Gastroesophageal sphincter (tissue), 4 donors: Measurements from ENCODE around the gene TJAP1. TPM values are rescaled to one million over a fixed set of nuclear protein-coding genes. Genes with fewer than 3 reads are reported as not detected.

Experiments
- ATAC-seq: fragments of 150-250 bp; one replicate; pipeline ENCODE4 v1.9.1; 2016; ENCODE audit warnings: mild to moderate bottlenecking, moderate library complexity
- H3K27ac ChIP-seq, 4 donors: fragments of 200-600 bp; sonication (generic) in 3 of 4; 1 replicate in 3 of 4; 2 replicates in 1 of 4; pipeline ENCODE4 v1.5.1; 2016 to 2019
- H3K27me3 ChIP-seq: fragments of 200-600 bp; sonication (generic); one replicate; pipeline ENCODE4 v1.5.1; 2019
- H3K36me3 ChIP-seq, 2 donors: fragments of 200-600 bp; sonication (generic); one replicate each; pipeline ENCODE4 v1.5.1; 2019; ENCODE audit warnings: control low read depth in 1 of 2
- H3K4me1 ChIP-seq, 3 donors: fragments of 200-600 bp; sonication (generic); 1 replicate in 2 of 3; 2 replicates in 1 of 3; pipeline ENCODE4 v1.5.1; 2016 to 2019; ENCODE audit warnings: control low read depth in 2 of 3
- H3K4me3 ChIP-seq, 2 donors: fragments of 200-600 bp; sonication (generic); one replicate each; pipeline ENCODE4 v1.5.1; 2019; ENCODE audit warnings: mild to moderate bottlenecking in 1 of 2, moderate library complexity in 1 of 2
- H3K9me3 ChIP-seq, 3 donors: fragments of 200-600 bp; sonication (generic); one replicate each; pipeline ENCODE4 v1.5.1; 2017 to 2019; ENCODE audit warnings: control low read depth in 2 of 3
- CTCF ChIP-seq, 4 experiments: fragments of 200-600 bp in 2 of 4; fragments of 450-650 bp in 2 of 4; sonication (generic) in 1 of 4; IDR thresholded peaks; one replicate each; pipeline ENCODE4 v1.5.1; 2017 to 2019; ENCODE audit warnings: antibody characterized with exemption in 4 of 4, mild to moderate bottlenecking in 2 of 4, moderate library complexity in 2 of 4
- EP300 ChIP-seq: sonication (generic); formaldehyde crosslinking; IDR thresholded peaks from one replicate; pipeline ENCODE4 v1.6.1; 2017; ENCODE audit warnings: antibody characterized with exemption, mild to moderate bottlenecking
- POLR2A ChIP-seq, 2 donors: fragments of 450-650 bp; IDR thresholded peaks; one replicate each; pipeline ENCODE4 v1.6.1; 2017; ENCODE audit warnings: antibody characterized with exemption in 2 of 2, mild to moderate bottlenecking in 2 of 2, moderate library complexity in 1 of 2
- POLR2AphosphoS5 ChIP-seq: sonication (generic); formaldehyde crosslinking; IDR thresholded peaks from one replicate; pipeline ENCODE4 v1.6.1; 2017; ENCODE audit warnings: antibody characterized with exemption
- whole genome bisulfite sequencing, 2 donors: methylation state at CpG; one replicate each; pipeline ENCODE4 v1.1.5; 2018; ENCODE audit warnings: low coverage in 1 of 2; 5-methylcytosine and 5-hydroxymethylcytosine counted together
- total RNA-seq, 4 donors: library from RNA; depleted of rRNA; stranded (reverse); fragments of >200 nt; gene quantifications; one replicate each; pipeline ENCODE4 v1.1.0, GENCODE V29; 2016

TJAP1 gene
- total RNA-seq, 4 donors from 2014 or later: 20.1 to 36.0 (median 27.8) TPM

- no peak for ATAC-seq
- 56% methylated on average over 3 of the region's 8 CpGs; no CpG with 5 or more reads in 1 of the 2 donors for WGBS, 2 donors
- H3K27ac ChIP-seq: no peak overlapping the region
- no peak overlapping the region for H3K4me3 ChIP-seq
- H3K4me1 ChIP-seq: peaks cover 0 to 46% (median 16%) of the 10 kb centered on the region in 3 donors
- no peak for TF ChIP-seq POLR2AphosphoS5
- no peak for TF ChIP-seq POLR2A (IDR thresholded peaks at IDR 0.05)
- no peak for TF ChIP-seq CTCF (IDR thresholded peaks at IDR 0.05)
- no peak for TF ChIP-seq EP300
- H3K27me3 ChIP-seq: peaks cover 7% of the 10 kb centered on the region
- peaks cover 0 to 55% of the 10 kb centered on the region in 2 donors for H3K36me3 ChIP-seq
- H3K9me3 ChIP-seq: no peaks in the 10 kb centered on the region
Observed at GRCh38 chr6:43508481-43509141, 31.2 kb downstream of the TJAP1 start.

GRCh38 chr6:43509142-43509983 is 32.0 kb downstream of the TJAP1 start:
- H3K4me3 ChIP-seq: peak overlapping the region; percentile 41 to 80
- H3K27ac ChIP-seq: peak overlapping the region in 3 of 4 donors; percentile 68 to 70 (median 69)
- peaks cover 0 to 55% of the 10 kb centered on the region in 2 donors for H3K36me3 ChIP-seq
- 20 to 29% methylated on average over 2 to 18 of the region's 69 CpGs for WGBS, 2 donors
- peaks cover 0 to 53% (median 16%) of the 10 kb centered on the region in 3 donors for H3K4me1 ChIP-seq
- ATAC-seq: peak; percentile 15
- H3K9me3 ChIP-seq: no peaks in the 10 kb centered on the region
- H3K27me3 ChIP-seq: peaks cover 7% of the 10 kb centered on the region
- TF ChIP-seq CTCF (IDR thresholded peaks at IDR 0.05) (no peak), POLR2AphosphoS5 (no peak), EP300 (no peak), POLR2A (IDR thresholded peaks at IDR 0.05) (no peak)

- ATAC-seq: peak; percentile 90
- H3K27me3 ChIP-seq: peaks cover 7% of the 10 kb centered on the region
- H3K4me1 ChIP-seq: peaks cover 0 to 62% (median 18%) of the 10 kb centered on the region in 3 donors
- 34% methylated on average over 7 of the region's 96 CpGs; no CpG with 5 or more reads in 1 of the 2 donors for WGBS, 2 donors
- H3K27ac ChIP-seq: peak within 1 kb of the TSS in 3 of 4 donors; percentile 68 to 70 (median 69)
- H3K4me3 ChIP-seq: peak within 1 kb of the TSS; percentile 41 to 80
- TF ChIP-seq POLR2A (IDR thresholded peaks at IDR 0.05): peak in 1 of 2 donors; percentile 39
- TF ChIP-seq CTCF (IDR thresholded peaks at IDR 0.05): no peak
- TF ChIP-seq EP300: no peak
- TF ChIP-seq POLR2AphosphoS5: peak; percentile 57
- H3K9me3 ChIP-seq: no peaks in the 10 kb centered on the region
- H3K36me3 ChIP-seq: peaks cover 0 to 55% of the 10 kb centered on the region in 2 donors
Observed at GRCh38 chr6:43509984-43510826, 32.8 kb downstream of the TJAP1 start, which contains the start of gene LRRC73. TSS of gene LRRC73 (minus strand) at chr6:43510346. CDS start at chr6:43509785, 561 bp downstream.

GRCh38 chr6:43510827-43511163 is 33.4 kb downstream of the TJAP1 start:
- Histone ChIP-seq H3K9me3 (no peaks in the 10 kb centered on the region), H3K4me3 (peak overlapping the region in 1 of 2 donors; percentile 80), H3K27me3 (peaks cover 7% of the 10 kb centered on the region), H3K4me1 (peaks cover 2 to 67% (median 23%) of the 10 kb centered on the region in 3 donors), H3K36me3 (peaks cover 0 to 55% of the 10 kb centered on the region in 2 donors), H3K27ac (peak overlapping the region in 3 of 4 donors; percentile 68 to 70 (median 69))
- no CpG with 5 or more reads among the region's 10 CpGs for WGBS, 2 donors
- TF ChIP-seq POLR2AphosphoS5 (no peak), CTCF (IDR thresholded peaks at IDR 0.05) (no peak), POLR2A (IDR thresholded peaks at IDR 0.05) (no peak), EP300 (no peak)
- no peak for ATAC-seq
